IMR-90 (cell line): ENCODE results near the gene PIN4. TPM values are rescaled to one million over a fixed set of nuclear protein-coding genes. Genes with fewer than 3 reads are reported as not detected.

Experiments
- ATAC-seq: fragments of 200-7000 bp; cut with Tn5 transposase; 2 replicates; pipeline ENCODE4 v1.9.1; 2020; ENCODE audit warnings: low read depth, mild to moderate bottlenecking, moderate library complexity
- BruUV-seq: library from RNA; stranded (reverse); fragments of 400-500 nt; replicated peaks from 2 replicates; lab custom pipeline; 2021; lab: Mats Ljungman, UMichigan
- CTCF ChIA-PET: fragments of 300-600 bp; formaldehyde crosslinking; extraction: SDS; loops from one replicate; lab custom pipeline; 2021; ENCODE audit warnings: antibody characterized with exemption; lab: Yijun Ruan, JAX
- POLR2A ChIA-PET: fragments of 300-600 bp; sonication (Branson Sonifier 250); formaldehyde crosslinking; loops from one replicate; lab custom pipeline; 2022; ENCODE audit warnings: antibody characterized with exemption; ENCODE audit not compliant: unreplicated experiment; lab: Charles Lee
- DNase-seq: peaks from one replicate; pipeline ENCODE4 v3.0.0; 2013
- H2AFZ ChIP-seq: replicated peaks from 2 replicates; pipeline ENCODE3; 2013; ENCODE audit warnings: low read length, mild to moderate bottlenecking; ENCODE audit not compliant: poor library complexity
- H2AK5ac ChIP-seq: 2 replicates; pipeline ENCODE4 v1.6.1; 2013; ENCODE audit warnings: low read depth, low read length, inconsistent platforms
- H2AK9ac ChIP-seq: replicated peaks from 2 replicates; pipeline ENCODE3; 2013; ENCODE audit warnings: mild to moderate bottlenecking, low read depth, low read length, moderate library complexity; ENCODE audit not compliant: poor library complexity
- H2BK120ac ChIP-seq: 2 replicates; pipeline ENCODE4 v1.6.1; 2013; ENCODE audit warnings: low read depth, low read length, inconsistent platforms
- H2BK15ac ChIP-seq: 3 replicates; pipeline ENCODE4 v1.6.1; 2013; ENCODE audit warnings: low read depth, low read length, inconsistent platforms
- H2BK20ac ChIP-seq: 2 replicates; pipeline ENCODE4 v1.6.1; 2013; ENCODE audit warnings: low read depth, mild to moderate bottlenecking, inconsistent platforms, low read length, moderate library complexity
- H2BK5ac ChIP-seq: 2 replicates; pipeline ENCODE4 v1.6.1; 2013; ENCODE audit warnings: mild to moderate bottlenecking, low read depth, low read length, inconsistent platforms; ENCODE audit not compliant: poor library complexity, severe bottlenecking
- H3K14ac ChIP-seq: replicated peaks from 2 replicates; pipeline ENCODE4 v1.6.1; 2013; ENCODE audit warnings: low read depth, low read length, inconsistent platforms
- H3K18ac ChIP-seq: 2 replicates; pipeline ENCODE4 v1.6.1; 2013; ENCODE audit warnings: low read depth, low read length, control low read depth
- H3K23ac ChIP-seq: 2 replicates; pipeline ENCODE4 v1.6.1; 2013; ENCODE audit warnings: low read depth, low read length, inconsistent platforms
- H3K27ac ChIP-seq: 2 replicates; pipeline ENCODE4 v1.5.1; 2013; ENCODE audit warnings: mild to moderate bottlenecking, control low read depth, low read length; ENCODE audit not compliant: insufficient read depth
- H3K27me3 ChIP-seq: 2 replicates; pipeline ENCODE4 v1.6.1; 2013; ENCODE audit warnings: low read length; ENCODE audit not compliant: control insufficient read depth, insufficient read depth
- H3K36me3 ChIP-seq: 2 replicates; pipeline ENCODE4 v1.6.1; 2013; ENCODE audit warnings: low read length, mixed read lengths; ENCODE audit not compliant: control insufficient read depth, insufficient read depth
- H3K4ac ChIP-seq: 2 replicates; pipeline ENCODE4 v1.6.1; 2013; ENCODE audit warnings: low read depth, low read length, inconsistent platforms
- H3K4me1 ChIP-seq: 2 replicates; pipeline ENCODE4 v1.6.1; 2013; ENCODE audit warnings: low read length, mixed read lengths; ENCODE audit not compliant: control insufficient read depth, insufficient read depth
- H3K4me2 ChIP-seq: 2 replicates; pipeline ENCODE4 v1.6.1; 2013; ENCODE audit warnings: low read depth, mild to moderate bottlenecking, control low read depth, low read length, moderate library complexity
- H3K4me3 ChIP-seq: 2 replicates; pipeline ENCODE4 v1.5.1; 2013; ENCODE audit warnings: low read depth, mild to moderate bottlenecking, control low read depth, low read length, moderate library complexity; ENCODE audit not compliant: insufficient read depth
- H3K56ac ChIP-seq: 2 replicates; pipeline ENCODE4 v1.6.1; 2013; ENCODE audit warnings: low read length, inconsistent platforms; ENCODE audit not compliant: insufficient read depth; ENCODE audit errors: extremely low read depth
- H3K79me1 ChIP-seq, 2 experiments: 2 replicates each; pipeline ENCODE4 v1.6.1; 2013; ENCODE audit warnings: low read length in 2 of 2, inconsistent platforms in 1 of 2, low read depth in 1 of 2
- H3K9ac ChIP-seq: 2 replicates; pipeline ENCODE4 v1.6.1; 2013; ENCODE audit warnings: low read depth, low read length, control low read depth
- H3K9me1 ChIP-seq: 2 replicates; pipeline ENCODE4 v1.6.1; 2013; ENCODE audit warnings: low read length, inconsistent platforms; ENCODE audit not compliant: insufficient read depth
- H3K9me3 ChIP-seq: 2 replicates; pipeline ENCODE4 v1.6.1; 2013; ENCODE audit warnings: low read length; ENCODE audit not compliant: control insufficient read depth, insufficient read depth
- H4K20me1 ChIP-seq: 2 replicates; pipeline ENCODE4 v1.6.1; 2013; ENCODE audit warnings: low read length, inconsistent platforms; ENCODE audit not compliant: insufficient read depth
- H4K5ac ChIP-seq: 2 replicates; pipeline ENCODE4 v1.6.1; 2013; ENCODE audit warnings: mild to moderate bottlenecking, low read depth, low read length, control low read depth
- H4K8ac ChIP-seq, 2 experiments: 2 replicates each; pipeline ENCODE4 v1.6.1; 2013; ENCODE audit warnings: low read depth in 2 of 2, low read length in 2 of 2, control low read depth in 1 of 2, inconsistent platforms in 1 of 2
- H4K91ac ChIP-seq: 2 replicates; pipeline ENCODE4 v1.6.1; 2013; ENCODE audit warnings: low read depth, low read length, inconsistent platforms; ENCODE audit not compliant: insufficient read depth
- CHD1 ChIP-seq: IDR thresholded peaks from 2 replicates; pipeline ENCODE4 v1.6.1; 2012; ENCODE audit warnings: low read depth, low read length, improper control_type of control experiment
- WGBS, 2 experiments: methylation state at CpG; one replicate each; pipeline versions ENCODE4 v1.1.5 to v1.1.7; 2013; ENCODE audit warnings: missing lambda C conversion rate in 2 of 2; ENCODE audit not compliant: insufficient read length in 1 of 2; ENCODE audit errors: extremely low coverage in 2 of 2; 5-methylcytosine and 5-hydroxymethylcytosine counted together
- dilution Hi-C: fragments of 300-500 bp; cut with HindIII; formaldehyde crosslinking; loops from one replicate; pipeline ENCODE4 v1.14.3; 2018; ENCODE audit warnings: low sequenced_read_pairs; ENCODE audit not compliant: unreplicated experiment
- in situ Hi-C: fragments of 300-500 bp; cut with MboI; formaldehyde crosslinking; loops from 3 replicates; pipeline ENCODE4 v1.14.3; 2019; ENCODE audit warnings: low sequenced_read_pairs, inconsistent platforms, mixed read lengths
- intact Hi-C: fragments of 100-400 bp; cut with micrococcal nuclease; formaldehyde crosslinking; loops from 2 replicates; pipeline ENCODE4 v1.10.0; 2022
- polyA plus RNA-seq, 3 experiments: library from polyadenylated mRNA; depleted of rRNA; stranded (reverse); fragments of >200 nt; gene quantifications; 2 replicates each; pipeline ENCODE4 v1.2.3, GENCODE V29; 2012; ENCODE audit warnings: low replicate concordance in 1 of 3
- total RNA-seq: library from RNA; depleted of rRNA; stranded (reverse); fragments of >200 nt; gene quantifications from 2 replicates; pipeline ENCODE4 v1.2.3, GENCODE V29; 2012

PIN4 gene
- total and polyA plus RNA-seq, 2 of the 4 experiments (the other 2 are of a cell fraction) = 2.2 to 18.2 TPM

DNA sequence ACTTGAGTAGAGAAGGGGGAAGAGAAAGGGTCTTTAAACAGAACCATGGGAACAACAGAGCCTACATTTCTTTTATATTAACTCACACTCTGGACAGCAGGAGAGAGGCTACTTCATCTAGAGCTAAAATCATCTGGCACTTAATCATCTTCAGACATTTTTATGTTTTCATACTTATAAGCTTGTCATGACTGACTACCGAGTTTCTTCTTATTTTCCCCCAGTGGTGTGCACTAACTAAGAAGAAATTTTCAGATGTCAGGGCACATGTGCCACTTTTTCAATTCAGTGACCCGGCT lies 38.0 kb upstream of the PIN4 start:
- Histone ChIP-seq H3K4me1 (no peaks in the 10 kb centered on the region), H3K14ac (no peak overlapping the region), H3K4me3 (no peak overlapping the region), H4K20me1 (no peaks in the 10 kb centered on the region; the same call in 1 of the 2 replicates), H3K56ac (no peak overlapping the region), H2BK20ac (no peak overlapping the region), H2BK15ac (no peak overlapping the region), H3K27ac (no peak overlapping the region), H2AK5ac (no peak overlapping the region), H3K27me3 (peaks cover 56% of the 10 kb centered on the region), H3K4ac (no peak overlapping the region), H4K8ac (no peak overlapping the region), H3K18ac (no peak overlapping the region), H3K9ac (no peak overlapping the region), H2BK5ac (no peak overlapping the region), H3K23ac (no peak overlapping the region), H4K91ac (no peak overlapping the region), H4K5ac (no peak overlapping the region), H3K4me2 (no peak overlapping the region), H2AFZ (no peak overlapping the region), H3K9me3 (no peaks in the 10 kb centered on the region), H2AK9ac (no peak overlapping the region), H3K79me1 (no peaks in the 10 kb centered on the region), H3K9me1 (no peaks in the 10 kb centered on the region), H3K36me3 (no peaks in the 10 kb centered on the region), H2BK120ac (no peak overlapping the region)
- TF ChIP-seq CHD1 = no peak
- dilution Hi-C loops = no loop called here
- ChIA-PET POLR2A (interaction anchor here (0.6 kb wide), 1 partner anchor 10 kb away, joined by 5 read pairs; no protein-coding TSS in a partner anchor), CTCF (no interaction called here)
- ATAC-seq (no peak), DNase-seq (no peak)
- WGBS, 2 experiments = no CpG with 5 or more reads among the region's 2 CpGs
- in situ Hi-C loops = no loop called here
- intact Hi-C loops = no loop called here
- BruUV-seq = no TSS peak
